ENCODE data around the gene FYTTD1.

DNA sequence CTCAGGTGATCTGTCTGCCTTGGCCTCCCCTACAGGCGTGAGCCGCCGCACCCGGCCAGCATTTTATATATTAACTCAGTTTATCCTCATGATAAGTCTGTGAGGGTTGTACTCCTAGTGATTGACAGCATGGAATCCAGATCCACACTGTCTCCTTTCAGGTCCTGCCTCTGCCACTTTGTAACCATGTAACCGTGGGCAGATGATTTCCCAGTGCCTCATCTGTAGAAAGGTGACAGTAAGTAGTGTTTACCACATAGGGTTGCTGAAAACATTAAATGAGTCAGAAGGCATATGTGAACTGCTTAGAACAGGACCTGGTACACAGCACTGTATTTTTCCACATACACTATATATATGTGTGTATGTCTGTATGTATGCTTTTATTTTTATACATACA, 2.4 kb downstream of the FYTTD1 start:
- TF ChIP-seq, protein P1, sequence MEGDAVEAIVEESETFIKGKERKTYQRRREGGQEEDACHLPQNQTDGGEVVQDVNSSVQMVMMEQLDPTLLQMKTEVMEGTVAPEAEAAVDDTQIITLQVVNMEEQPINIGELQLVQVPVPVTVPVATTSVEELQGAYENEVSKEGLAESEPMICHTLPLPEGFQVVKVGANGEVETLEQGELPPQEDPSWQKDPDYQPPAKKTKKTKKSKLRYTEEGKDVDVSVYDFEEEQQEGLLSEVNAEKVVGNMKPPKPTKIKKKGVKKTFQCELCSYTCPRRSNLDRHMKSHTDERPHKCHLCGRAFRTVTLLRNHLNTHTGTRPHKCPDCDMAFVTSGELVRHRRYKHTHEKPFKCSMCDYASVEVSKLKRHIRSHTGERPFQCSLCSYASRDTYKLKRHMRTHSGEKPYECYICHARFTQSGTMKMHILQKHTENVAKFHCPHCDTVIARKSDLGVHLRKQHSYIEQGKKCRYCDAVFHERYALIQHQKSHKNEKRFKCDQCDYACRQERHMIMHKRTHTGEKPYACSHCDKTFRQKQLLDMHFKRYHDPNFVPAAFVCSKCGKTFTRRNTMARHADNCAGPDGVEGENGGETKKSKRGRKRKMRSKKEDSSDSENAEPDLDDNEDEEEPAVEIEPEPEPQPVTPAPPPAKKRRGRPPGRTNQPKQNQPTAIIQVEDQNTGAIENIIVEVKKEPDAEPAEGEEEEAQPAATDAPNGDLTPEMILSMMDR (IDR thresholded peaks at IDR 0.05 in 2 of 3, conservative IDR thresholded peaks at IDR 0.05 in 1 of 3; ENCODE audit: borderline replicate concordance in 1 of 3, insufficient read depth in 1 of 3, low read depth in 2 of 3, low read length in 2 of 3) = no peak
- TF ChIP-seq, protein P2, sequence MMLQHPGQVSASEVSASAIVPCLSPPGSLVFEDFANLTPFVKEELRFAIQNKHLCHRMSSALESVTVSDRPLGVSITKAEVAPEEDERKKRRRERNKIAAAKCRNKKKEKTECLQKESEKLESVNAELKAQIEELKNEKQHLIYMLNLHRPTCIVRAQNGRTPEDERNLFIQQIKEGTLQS (IDR thresholded peaks at IDR 0.05) = no peak
- TF ChIP-seq SRF (IDR thresholded peaks at IDR 0.05; ENCODE audit: low read depth) = no peak
- TF ChIP-seq ZFX (IDR thresholded peaks at IDR 0.05) = no peak
- TF ChIP-seq POLR2AphosphoS5 (IDR thresholded peaks at IDR 0.05; ENCODE audit: low read depth, low read length) = no peak
- no peak for TF ChIP-seq EZH2 (IDR thresholded peaks at IDR 0.05)
- TF ChIP-seq, protein P3, sequence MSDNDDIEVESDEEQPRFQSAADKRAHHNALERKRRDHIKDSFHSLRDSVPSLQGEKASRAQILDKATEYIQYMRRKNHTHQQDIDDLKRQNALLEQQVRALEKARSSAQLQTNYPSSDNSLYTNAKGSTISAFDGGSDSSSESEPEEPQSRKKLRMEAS (IDR thresholded peaks at IDR 0.05) = no peak
- no peak for TF ChIP-seq CEBPB (IDR thresholded peaks at IDR 0.05; ENCODE audit: low read depth)

All from HCT116 (cell line).